Activated CD8-positive, alpha-beta T cell treated with anti-CD3 and anti-CD28 coated beads for 36 hours (primary cell): ENCODE data around the gene GUCA1C. TPM values are rescaled to one million over a fixed set of nuclear protein-coding genes. Genes with fewer than 3 reads are reported as not detected.

Source experiments
- ATAC-seq: fragments of 200-7000 bp; cut with Tn5 transposase; one replicate; pipeline ENCODE4 v1.10.0; 2021; ENCODE audit warnings: mild to moderate bottlenecking, moderate library complexity
- CTCF ChIA-PET: fragments of 350-600 bp; sonication (Branson Sonifier 250); formaldehyde crosslinking; loops from one replicate; lab custom pipeline; 2021; ENCODE audit warnings: antibody characterized with exemption; lab: Charles Lee
- POLR2A ChIA-PET: fragments of 350-600 bp; sonication (Branson Sonifier 250); formaldehyde crosslinking; loops from one replicate; lab custom pipeline; 2021; ENCODE audit warnings: antibody characterized with exemption; lab: Charles Lee
- DNase-seq: peaks from one replicate; pipeline ENCODE4 v3.0.0-alpha.2; 2020
- H3K27ac Mint-ChIP-seq: one replicate; pipeline ENCODE4 v1.8.0; 2021; ENCODE audit warnings: mild to moderate bottlenecking, mixed read lengths
- H3K27me3 Mint-ChIP-seq: one replicate; pipeline ENCODE4 v1.8.0; 2021; ENCODE audit warnings: mixed read lengths
- H3K36me3 Mint-ChIP-seq: one replicate; pipeline ENCODE4 v1.8.0; 2021; ENCODE audit warnings: low read depth, mixed read lengths
- H3K4me1 Mint-ChIP-seq: one replicate; pipeline ENCODE4 v1.8.0; 2021; ENCODE audit warnings: low read depth, mixed read lengths
- H3K4me3 Mint-ChIP-seq: one replicate; pipeline ENCODE4 v1.8.0; 2021; ENCODE audit warnings: mild to moderate bottlenecking, moderate library complexity, mixed read lengths
- H3K9me3 Mint-ChIP-seq: one replicate; pipeline ENCODE4 v1.8.0; 2021; ENCODE audit warnings: mixed read lengths
- intact Hi-C: fragments of 100-400 bp; cut with micrococcal nuclease; formaldehyde crosslinking; loops from one replicate; pipeline ENCODE4 v1.10.0; 2022
- total RNA-seq, 2 experiments: library from RNA; stranded (reverse); gene quantifications; one replicate each; pipeline ENCODE4 v1.2.3, GENCODE V29; 2021
- TF ChIP-seq, protein P1 (sequence below): fragments of 200-600 bp; IDR thresholded peaks from one replicate; pipeline ENCODE4 v1.8.0; 2022; ENCODE audit warnings: antibody characterized with exemption, mild to moderate bottlenecking

Gene GUCA1C
- total RNA-seq, 2 experiments from 2014 or later: not detected

DNA sequence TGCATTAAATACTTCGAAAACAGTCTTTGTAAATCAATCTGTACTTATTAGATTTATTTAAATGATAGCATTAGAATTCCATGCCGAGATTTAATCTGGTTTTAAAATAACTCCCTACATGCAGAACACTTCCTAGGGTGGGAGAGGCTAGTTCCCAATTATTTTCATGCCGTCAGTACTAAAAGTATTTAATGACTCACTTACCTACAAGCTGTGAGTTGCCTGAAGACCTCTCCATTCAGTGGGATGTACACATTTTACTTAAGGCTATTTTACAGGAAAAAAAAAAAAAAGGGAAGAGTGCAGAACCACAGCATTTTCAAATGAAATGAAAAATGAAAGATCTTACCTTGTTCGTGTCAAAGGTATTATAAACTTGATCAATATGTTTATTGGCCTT lies 469 bp downstream of the GUCA1C start:
- CTCF ChIA-PET: no interaction called here
- TF ChIP-seq, protein P1, sequence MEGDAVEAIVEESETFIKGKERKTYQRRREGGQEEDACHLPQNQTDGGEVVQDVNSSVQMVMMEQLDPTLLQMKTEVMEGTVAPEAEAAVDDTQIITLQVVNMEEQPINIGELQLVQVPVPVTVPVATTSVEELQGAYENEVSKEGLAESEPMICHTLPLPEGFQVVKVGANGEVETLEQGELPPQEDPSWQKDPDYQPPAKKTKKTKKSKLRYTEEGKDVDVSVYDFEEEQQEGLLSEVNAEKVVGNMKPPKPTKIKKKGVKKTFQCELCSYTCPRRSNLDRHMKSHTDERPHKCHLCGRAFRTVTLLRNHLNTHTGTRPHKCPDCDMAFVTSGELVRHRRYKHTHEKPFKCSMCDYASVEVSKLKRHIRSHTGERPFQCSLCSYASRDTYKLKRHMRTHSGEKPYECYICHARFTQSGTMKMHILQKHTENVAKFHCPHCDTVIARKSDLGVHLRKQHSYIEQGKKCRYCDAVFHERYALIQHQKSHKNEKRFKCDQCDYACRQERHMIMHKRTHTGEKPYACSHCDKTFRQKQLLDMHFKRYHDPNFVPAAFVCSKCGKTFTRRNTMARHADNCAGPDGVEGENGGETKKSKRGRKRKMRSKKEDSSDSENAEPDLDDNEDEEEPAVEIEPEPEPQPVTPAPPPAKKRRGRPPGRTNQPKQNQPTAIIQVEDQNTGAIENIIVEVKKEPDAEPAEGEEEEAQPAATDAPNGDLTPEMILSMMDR: no peak
- ATAC-seq (no peak), DNase-seq (no peak)
- intact Hi-C loops: no loop called here
- H3K27ac Mint-ChIP-seq: no peak overlapping the region
- POLR2A ChIA-PET: no interaction called here
- peaks cover 8% of the 10 kb centered on the region for H3K27me3 Mint-ChIP-seq
- no peak overlapping the region for H3K4me3 Mint-ChIP-seq
- H3K4me1 Mint-ChIP-seq: no peaks in the 10 kb centered on the region
- no peaks in the 10 kb centered on the region for H3K36me3 Mint-ChIP-seq
- no peaks in the 10 kb centered on the region for H3K9me3 Mint-ChIP-seq

DNA sequence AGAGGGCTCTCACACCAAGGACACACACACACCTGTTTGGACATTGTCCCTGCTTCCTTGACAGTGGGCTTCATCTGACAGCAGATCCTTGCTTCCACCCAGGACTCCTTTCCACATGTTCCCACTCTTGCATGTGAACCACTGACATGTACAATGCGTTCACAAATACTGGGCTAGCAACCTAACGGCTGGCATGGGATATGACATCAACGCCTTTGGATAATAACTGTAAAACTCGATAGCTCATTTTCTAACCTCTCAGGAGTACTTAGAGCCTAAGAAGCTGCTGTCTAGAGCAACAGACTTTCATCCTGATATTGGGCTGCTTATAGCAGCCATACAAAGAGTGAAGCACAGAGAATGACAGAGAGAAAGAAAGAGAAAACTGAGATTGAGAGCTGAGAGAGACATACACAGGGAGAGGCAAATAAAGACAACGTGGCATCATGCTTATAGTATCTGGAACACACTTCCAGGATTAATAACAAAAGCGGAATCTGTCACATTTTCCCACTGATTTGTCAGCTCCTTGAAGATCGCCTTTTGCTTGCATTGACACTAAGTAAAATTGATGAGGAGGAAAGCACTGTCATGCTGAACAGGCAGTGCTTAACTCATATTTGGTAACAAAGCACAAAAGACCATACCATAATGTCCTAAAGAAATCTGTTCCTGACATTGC lies 1.7 kb downstream of the GUCA1C start:
- peaks cover 12% of the 10 kb centered on the region for H3K27me3 Mint-ChIP-seq
- H3K9me3 Mint-ChIP-seq: no peaks in the 10 kb centered on the region
- ChIA-PET CTCF (no interaction called here), POLR2A (no interaction called here)
- ATAC-seq: no peak
- H3K4me1 Mint-ChIP-seq: no peaks in the 10 kb centered on the region
- DNase-seq: no peak
- intact Hi-C loops: no loop called here
- no peak overlapping the region for H3K4me3 Mint-ChIP-seq
- TF ChIP-seq, protein P1: no peak
- no peaks in the 10 kb centered on the region for H3K36me3 Mint-ChIP-seq
- no peak overlapping the region for H3K27ac Mint-ChIP-seq

DNA sequence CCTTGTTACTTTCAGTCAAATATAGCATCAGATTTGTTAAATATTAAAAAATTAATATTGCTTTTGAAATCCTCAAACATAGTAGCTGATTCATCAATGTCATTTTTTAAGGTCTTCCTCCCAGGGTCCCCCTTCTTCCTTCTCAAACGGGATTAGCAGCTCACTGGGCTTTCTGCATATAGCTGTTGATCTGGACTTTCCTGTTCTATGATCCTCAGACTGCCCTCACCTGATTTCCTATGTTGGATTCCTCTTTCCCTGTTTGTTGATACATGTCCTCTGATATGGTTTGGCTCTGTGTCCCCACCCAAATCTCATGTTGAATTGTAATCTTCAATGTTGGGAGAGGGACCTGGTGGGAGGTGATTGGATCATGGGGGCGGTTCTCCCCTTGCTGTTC lies 5.8 kb downstream of the GUCA1C start:
- POLR2A ChIA-PET: no interaction called here
- DNase-seq: no peak
- intact Hi-C loops: no loop called here

DNA sequence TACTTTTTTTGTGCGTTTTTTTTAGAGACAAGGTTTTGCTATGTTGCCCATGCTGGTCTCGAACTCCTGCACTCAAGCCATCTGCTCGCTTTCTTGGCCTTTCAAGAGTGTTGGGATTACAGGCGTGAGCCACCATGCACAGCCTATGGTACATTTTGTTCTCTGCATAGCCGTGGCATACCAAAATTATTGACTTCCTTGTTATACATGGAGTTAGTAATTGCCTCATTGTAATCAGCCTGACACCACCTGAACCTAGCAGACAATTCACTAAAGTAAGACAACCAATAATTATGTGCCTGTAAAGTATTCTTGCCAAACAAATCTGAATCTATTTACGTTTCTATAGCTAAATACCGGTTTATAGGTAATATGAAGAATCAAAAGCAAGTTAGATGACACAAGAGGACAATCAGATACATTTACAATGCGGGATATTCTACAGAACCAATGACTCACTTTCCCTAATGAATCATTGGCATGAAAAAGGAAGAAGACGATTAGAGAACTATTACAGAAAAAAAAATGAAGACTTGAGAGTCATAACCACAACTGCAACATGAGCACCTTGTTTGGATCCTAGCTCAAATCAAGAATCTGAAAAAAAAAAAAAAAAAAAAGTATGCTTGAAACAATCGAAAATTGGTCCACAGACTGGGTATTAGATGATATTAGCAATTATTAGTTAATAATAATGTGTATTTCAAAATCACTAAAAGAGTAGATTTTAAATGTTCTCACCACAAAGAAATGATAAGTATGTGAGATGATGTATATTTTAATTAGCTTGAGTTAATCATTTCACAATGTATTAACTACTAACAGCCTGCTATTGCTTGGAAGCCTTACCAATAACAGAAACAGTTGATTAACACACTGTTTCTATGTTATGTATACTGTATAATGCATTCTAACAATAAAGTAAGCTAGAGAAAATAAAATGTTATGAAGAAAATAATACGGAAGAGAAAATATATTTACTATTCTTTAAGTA lies 7.1 kb downstream of the GUCA1C start:
- TF ChIP-seq, protein P1: no peak
- Mint-ChIP-seq H3K27me3 (peaks cover 15% of the 10 kb centered on the region), H3K36me3 (no peaks in the 10 kb centered on the region), H3K4me1 (no peaks in the 10 kb centered on the region), H3K27ac (no peak overlapping the region), H3K9me3 (no peaks in the 10 kb centered on the region), H3K4me3 (no peak overlapping the region)
- no peak for DNase-seq
- CTCF ChIA-PET: no interaction called here
- POLR2A ChIA-PET: interaction anchor here (0.6 kb wide), 1 partner anchor 185 kb away, joined by 3 read pairs; no protein-coding TSS in a partner anchor
- intact Hi-C loops: no loop called here
- no peak for ATAC-seq

More for the DNA sequence above, 5.8 kb downstream of the GUCA1C start:
- H3K9me3 Mint-ChIP-seq: no peaks in the 10 kb centered on the region
- peaks cover 15% of the 10 kb centered on the region for H3K27me3 Mint-ChIP-seq
- no peaks in the 10 kb centered on the region for H3K36me3 Mint-ChIP-seq
- ATAC-seq: no peak
- H3K4me1 Mint-ChIP-seq: no peaks in the 10 kb centered on the region
- H3K27ac Mint-ChIP-seq: no peak overlapping the region
- CTCF ChIA-PET: no interaction called here
- no peak overlapping the region for H3K4me3 Mint-ChIP-seq
- TF ChIP-seq, protein P1: no peak
